Measurements from ENCODE around the gene PTGES3.

Gene PTGES3

GRCh38 chr12:56630180-56630632, 57.9 kb downstream of the PTGES3 start, which contains the start of gene BAZ2A (continued):
- TF ChIP-seq ZNF76 (tag by site-specific recombination; IDR thresholded peaks at IDR 0.05; ENCODE audit: borderline replicate concordance, low read depth) (peak; percentile 59; the same call in 1 of the 2 replicates), ZNF623 (tag by site-specific recombination; IDR thresholded peaks at IDR 0.05) (no peak), GFI1B (tag by site-specific recombination; IDR thresholded peaks at IDR 0.05) (no peak), ZNF112 (tag by site-specific recombination; IDR thresholded peaks at IDR 0.05) (no peak), REPIN1 (tag by site-specific recombination; IDR thresholded peaks at IDR 0.05; ENCODE audit: low read depth) (no peak), ZNF311 (tag by site-specific recombination; IDR thresholded peaks at IDR 0.05; ENCODE audit: borderline replicate concordance) (no peak), ZEB2 (tag by site-specific recombination; IDR thresholded peaks at IDR 0.05) (peak; percentile 91), BCL6B (tag by site-specific recombination; IDR thresholded peaks at IDR 0.05) (no peak), ZNF350 (tag by site-specific recombination; IDR thresholded peaks at IDR 0.05) (no peak), TSHZ1 (tag by site-specific recombination; IDR thresholded peaks at IDR 0.05; ENCODE audit: borderline replicate concordance) (peak; percentile 76), ZNF280C (tag by site-specific recombination; IDR thresholded peaks at IDR 0.05) (no peak), OVOL3 (tag by site-specific recombination; IDR thresholded peaks at IDR 0.05) (no peak), ATF2 (tag by site-specific recombination; IDR thresholded peaks at IDR 0.05; ENCODE audit: low read depth) (no peak), ZNF133 (tag by site-specific recombination; IDR thresholded peaks at IDR 0.05) (no peak), BCL11A (tag by site-specific recombination; IDR thresholded peaks at IDR 0.05; ENCODE audit: low read depth) (no peak), ZBTB20 (tag by site-specific recombination; IDR thresholded peaks at IDR 0.05) (0 out of 2 replicates have a peak, but pooled peaks have one; percentile 18), EGR2 (tag by site-specific recombination; IDR thresholded peaks at IDR 0.05; ENCODE audit: low read depth) (peak; percentile 72), ZNF549 (tag by site-specific recombination; IDR thresholded peaks at IDR 0.05) (no peak), ZNF157 (tag by site-specific recombination; IDR thresholded peaks at IDR 0.05) (no peak), ZNF529 (tag by site-specific recombination; IDR thresholded peaks at IDR 0.05; ENCODE audit: insufficient replicate concordance) (no peak), KLF16 (tag by site-specific recombination; IDR thresholded peaks at IDR 0.05) (peak; percentile 94), KLF9 (tag by site-specific recombination; IDR thresholded peaks at IDR 0.05; ENCODE audit: low read depth) (peak; percentile 76), ZNF514 (tag by site-specific recombination; IDR thresholded peaks at IDR 0.05) (no peak), HOXD13 (CRISPR knock-in tag; IDR thresholded peaks at IDR 0.05; ENCODE audit: borderline replicate concordance) (no peak), ELK4 (IDR thresholded peaks at IDR 0.05; ENCODE audit: borderline replicate concordance, low read depth, low read length) (no peak), HIC1 (tag by site-specific recombination; IDR thresholded peaks at IDR 0.05) (peak; percentile 92), PATZ1 (tag by site-specific recombination; IDR thresholded peaks at IDR 0.05) (peak; percentile 91)
